ENCODE measurements around the gene PRICKLE1. TPM values are rescaled to one million over a fixed set of nuclear protein-coding genes. Genes with fewer than 3 reads are reported as not detected.
A peak's percentile ranks its signal among the peaks of the same experiment; 100 is the strongest.

The PRICKLE1 gene
- total RNA-seq, 1 donor from 2014 or later: 18.8 TPM

GRCh38 chr12:42565633-42566032 is 23.9 kb downstream of the PRICKLE1 start:
- ATAC-seq (no peak), DNase-seq (no peak)
- H3K36me3 ChIP-seq: no peaks in the 10 kb centered on the region
- no peak overlapping the region for H3K4me3 ChIP-seq
- intact Hi-C loops (cut with DNase I): no loop called here
- H3K27me3 ChIP-seq (ENCODE audit: low read depth): no peaks in the 10 kb centered on the region
- TF ChIP-seq CTCF (IDR thresholded peaks at IDR 0.05): no peak
- H3K4me1 ChIP-seq: peaks cover 19% of the 10 kb centered on the region
- no peaks in the 10 kb centered on the region for H3K9me3 ChIP-seq
- H3K27ac ChIP-seq: no peak overlapping the region

- intact Hi-C loops (cut with DNase I): no loop called here
- DNase-seq: no peak
- no peaks in the 10 kb centered on the region for H3K27me3 ChIP-seq (ENCODE audit: low read depth)
- H3K36me3 ChIP-seq: no peaks in the 10 kb centered on the region
- no peak for ATAC-seq
- peaks cover 18% of the 10 kb centered on the region for H3K4me1 ChIP-seq
- H3K27ac ChIP-seq: peak overlapping the region; percentile 13
- H3K4me3 ChIP-seq: no peak overlapping the region
- H3K9me3 ChIP-seq: no peaks in the 10 kb centered on the region
- TF ChIP-seq CTCF (IDR thresholded peaks at IDR 0.05): no peak
Observed at GRCh38 chr12:42564996-42565395, 24.6 kb downstream of the PRICKLE1 start.

- Histone ChIP-seq H3K9me3 (no peaks in the 10 kb centered on the region), H3K27ac (peak overlapping the region; percentile 13), H3K4me3 (no peak overlapping the region), H3K27me3 (ENCODE audit: low read depth) (no peaks in the 10 kb centered on the region), H3K36me3 (no peaks in the 10 kb centered on the region), H3K4me1 (peaks cover 14% of the 10 kb centered on the region)
- intact Hi-C loops (cut with DNase I): no loop called here
- ATAC-seq: no peak
- TF ChIP-seq CTCF (IDR thresholded peaks at IDR 0.05): no peak
- no peak for DNase-seq
Observed at GRCh38 chr12:42564556-42564955, 25.0 kb downstream of the PRICKLE1 start.

- Histone ChIP-seq H3K27me3 (ENCODE audit: low read depth) (no peaks in the 10 kb centered on the region), H3K36me3 (no peaks in the 10 kb centered on the region), H3K4me1 (peaks cover 11% of the 10 kb centered on the region), H3K27ac (no peak overlapping the region), H3K4me3 (no peak overlapping the region), H3K9me3 (no peaks in the 10 kb centered on the region)
- no peak for TF ChIP-seq CTCF (IDR thresholded peaks at IDR 0.05)
- intact Hi-C loops (cut with DNase I): no loop called here
- DNase-seq (no peak), ATAC-seq (no peak)
Observed at GRCh38 chr12:42560977-42561376, 28.6 kb downstream of the PRICKLE1 start.

- DNase-seq (no peak), ATAC-seq (no peak)
- no peak for TF ChIP-seq CTCF (IDR thresholded peaks at IDR 0.05)
- no peaks in the 10 kb centered on the region for H3K36me3 ChIP-seq
- no peak overlapping the region for H3K4me3 ChIP-seq
- no peak overlapping the region for H3K27ac ChIP-seq
- intact Hi-C loops (cut with DNase I): no loop called here
- no peaks in the 10 kb centered on the region for H3K4me1 ChIP-seq
- no peaks in the 10 kb centered on the region for H3K9me3 ChIP-seq
- H3K27me3 ChIP-seq (ENCODE audit: low read depth): no peaks in the 10 kb centered on the region
Observed at GRCh38 chr12:42557586-42558172, 31.9 kb downstream of the PRICKLE1 start.

All from lower lobe of right lung (tissue), 2 donors.